ENCODE measurements around the gene RBM28. TPM values are rescaled to one million over a fixed set of nuclear protein-coding genes. Genes with fewer than 3 reads are reported as not detected.

Gene RBM28
- total RNA-seq, 1 experiment from 2014 or later, result 63.8 TPM

DNA sequence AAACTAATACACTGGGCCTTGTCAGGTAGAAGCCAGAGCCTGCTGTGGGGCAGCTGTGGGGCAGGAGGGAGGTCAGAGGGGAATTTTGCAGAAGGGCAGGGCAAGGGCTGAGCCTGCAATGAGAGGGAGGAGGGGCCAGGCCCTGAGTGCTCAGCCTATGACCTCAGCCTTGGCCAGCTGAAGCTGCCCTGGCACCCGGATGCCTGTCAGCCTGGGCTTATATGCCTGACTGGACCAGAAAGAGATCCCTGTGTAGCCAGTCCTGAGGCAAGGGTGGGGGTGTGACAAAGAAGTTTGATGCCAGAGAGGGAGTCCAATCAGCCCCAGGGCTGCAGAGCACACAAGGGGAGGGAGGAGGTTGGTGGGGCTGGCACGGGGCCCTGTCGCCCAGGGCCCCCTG is 40.1 kb upstream of the RBM28 start:
- Mint-ChIP-seq H3K4me3 (ENCODE audit: unreplicated experiment) (no peak overlapping the region), H3K27me3 (ENCODE audit: insufficient read depth, unreplicated experiment) (no peaks in the 10 kb centered on the region), H3K27ac (ENCODE audit: low read depth, unreplicated experiment) (no peak overlapping the region), H3K4me1 (ENCODE audit: insufficient read depth, unreplicated experiment) (peaks cover 17% of the 10 kb centered on the region), H3K36me3 (ENCODE audit: insufficient read depth, unreplicated experiment) (no peaks in the 10 kb centered on the region), H3K9me3 (ENCODE audit: unreplicated experiment) (no peaks in the 10 kb centered on the region)
- TF ChIP-seq, protein P1, sequence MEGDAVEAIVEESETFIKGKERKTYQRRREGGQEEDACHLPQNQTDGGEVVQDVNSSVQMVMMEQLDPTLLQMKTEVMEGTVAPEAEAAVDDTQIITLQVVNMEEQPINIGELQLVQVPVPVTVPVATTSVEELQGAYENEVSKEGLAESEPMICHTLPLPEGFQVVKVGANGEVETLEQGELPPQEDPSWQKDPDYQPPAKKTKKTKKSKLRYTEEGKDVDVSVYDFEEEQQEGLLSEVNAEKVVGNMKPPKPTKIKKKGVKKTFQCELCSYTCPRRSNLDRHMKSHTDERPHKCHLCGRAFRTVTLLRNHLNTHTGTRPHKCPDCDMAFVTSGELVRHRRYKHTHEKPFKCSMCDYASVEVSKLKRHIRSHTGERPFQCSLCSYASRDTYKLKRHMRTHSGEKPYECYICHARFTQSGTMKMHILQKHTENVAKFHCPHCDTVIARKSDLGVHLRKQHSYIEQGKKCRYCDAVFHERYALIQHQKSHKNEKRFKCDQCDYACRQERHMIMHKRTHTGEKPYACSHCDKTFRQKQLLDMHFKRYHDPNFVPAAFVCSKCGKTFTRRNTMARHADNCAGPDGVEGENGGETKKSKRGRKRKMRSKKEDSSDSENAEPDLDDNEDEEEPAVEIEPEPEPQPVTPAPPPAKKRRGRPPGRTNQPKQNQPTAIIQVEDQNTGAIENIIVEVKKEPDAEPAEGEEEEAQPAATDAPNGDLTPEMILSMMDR (IDR thresholded peaks at IDR 0.05; ENCODE audit: unreplicated experiment), result no peak
- peak; percentile 29 for DNase-seq (ENCODE audit: unreplicated experiment)
- ChIA-PET POLR2A (interaction anchor here (0.7 to 0.8 kb wide), 2 partner anchors 16 to 27 kb away, joined by 3 read pairs; no protein-coding TSS in a partner anchor), CTCF (interaction anchor here (0.6 to 14.9 kb wide), 6 partner anchors 15 to 84 kb away, joined by 3 to 372 read pairs (median 4); partner anchors contain the start of gene RBM28)
- intact Hi-C loops (cut with micrococcal nuclease), result loop anchor here (10.0 kb wide), 1 partner anchor 829 kb away; no protein-coding TSS in a partner anchor
- BruUV-seq (replicated peaks), result no TSS peak

DNA sequence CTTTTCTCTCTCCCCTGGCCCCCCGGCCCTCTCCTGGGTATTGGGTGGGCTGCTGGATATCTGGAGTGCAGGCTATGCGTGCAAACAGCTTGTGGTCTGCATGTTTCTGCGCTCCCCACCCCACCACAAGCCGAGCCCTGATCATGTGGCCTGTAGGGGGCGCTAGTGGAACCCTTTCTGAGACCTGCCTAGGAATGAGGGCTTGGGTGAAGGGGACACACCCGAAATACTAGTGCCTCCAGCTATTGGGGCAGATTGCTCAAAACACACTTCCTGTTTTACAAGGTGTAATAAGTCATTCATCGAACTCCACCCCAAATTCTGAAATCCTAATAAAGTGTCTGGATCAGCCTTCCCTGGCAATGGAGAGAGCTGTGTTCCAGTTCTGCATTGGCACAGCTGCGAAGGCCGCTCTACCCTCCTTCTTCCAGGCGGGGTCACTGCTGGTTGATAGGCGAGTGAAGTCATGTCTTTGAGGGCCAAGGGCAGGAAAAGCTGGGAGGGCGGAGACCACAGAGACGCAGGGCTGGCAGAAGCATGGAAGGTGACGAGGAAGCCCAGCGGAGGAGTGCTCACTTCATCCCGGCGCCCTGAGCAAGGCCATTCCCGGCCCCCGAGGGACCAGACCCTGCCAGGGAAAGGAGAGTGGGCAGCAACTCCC is 37.6 kb upstream of the RBM28 start:
- TF ChIP-seq, protein P1 (IDR thresholded peaks at IDR 0.05; ENCODE audit: unreplicated experiment), result peak; percentile 75
- intact Hi-C loops (cut with micrococcal nuclease), result loop anchor here (10.0 kb wide), 1 partner anchor 826 kb away; no protein-coding TSS in a partner anchor
- Mint-ChIP-seq H3K4me1 (ENCODE audit: insufficient read depth, unreplicated experiment) (peaks cover 11% of the 10 kb centered on the region), H3K36me3 (ENCODE audit: insufficient read depth, unreplicated experiment) (no peaks in the 10 kb centered on the region), H3K27ac (ENCODE audit: low read depth, unreplicated experiment) (no peak overlapping the region), H3K27me3 (ENCODE audit: insufficient read depth, unreplicated experiment) (no peaks in the 10 kb centered on the region), H3K9me3 (ENCODE audit: unreplicated experiment) (no peaks in the 10 kb centered on the region), H3K4me3 (ENCODE audit: unreplicated experiment) (no peak overlapping the region)
- BruUV-seq (replicated peaks), result no TSS peak
- POLR2A ChIA-PET, result interaction anchor here (1.0 to 1.3 kb wide), 3 partner anchors 15 to 37 kb away, joined by 3 to 7 read pairs (median 4); partner anchors contain the start of genes IMPDH1 and RBM28
- CTCF ChIA-PET, result interaction anchor here (0.6 to 14.9 kb wide), 17 partner anchors 8 to 626 kb away, joined by 3 to 372 read pairs (median 5); partner anchors contain the start of gene RBM28
- DNase-seq (ENCODE audit: unreplicated experiment), result peak; percentile 81

DNA sequence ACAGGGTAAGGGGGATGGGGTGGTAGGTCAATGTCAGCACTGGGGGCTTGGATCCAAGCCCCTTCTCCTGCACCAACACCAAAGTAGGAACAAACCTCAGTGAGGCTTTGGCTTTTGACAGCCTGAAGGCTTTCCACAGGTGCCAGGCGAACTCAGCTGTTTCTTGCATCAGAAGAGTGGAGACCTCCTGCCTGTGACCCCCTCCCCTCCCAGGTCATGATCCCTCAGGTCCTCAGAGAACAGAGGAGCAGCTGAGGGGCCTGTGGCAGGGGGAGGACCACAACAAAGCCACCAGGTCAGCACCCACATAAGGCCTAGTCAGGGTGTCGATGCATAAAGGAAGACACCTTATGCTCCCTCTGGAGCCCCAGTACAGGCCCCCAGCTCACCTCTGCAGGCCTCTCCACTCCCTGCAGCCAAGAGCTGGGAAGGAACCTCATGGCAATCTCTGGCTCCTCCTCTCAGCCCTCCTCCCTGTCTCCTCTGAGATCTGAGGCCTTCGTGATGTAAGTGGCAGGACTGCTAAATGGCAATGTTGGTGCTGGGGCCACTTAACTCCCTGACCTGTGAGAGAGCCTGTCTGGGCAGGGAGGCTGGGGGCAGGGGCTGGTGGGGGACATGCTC is 36.9 kb upstream of the RBM28 start:
- TF ChIP-seq, protein P1 (IDR thresholded peaks at IDR 0.05; ENCODE audit: unreplicated experiment), result no peak
- no TSS peak for BruUV-seq (replicated peaks)
- POLR2A ChIA-PET, result interaction anchor here (1.0 to 1.3 kb wide), 3 partner anchors 15 to 37 kb away, joined by 3 to 7 read pairs (median 4); partner anchors contain the start of genes IMPDH1 and RBM28
- Mint-ChIP-seq H3K4me1 (ENCODE audit: insufficient read depth, unreplicated experiment) (peaks cover 11% of the 10 kb centered on the region), H3K27me3 (ENCODE audit: insufficient read depth, unreplicated experiment) (no peaks in the 10 kb centered on the region), H3K4me3 (ENCODE audit: unreplicated experiment) (no peak overlapping the region), H3K27ac (ENCODE audit: low read depth, unreplicated experiment) (no peak overlapping the region), H3K9me3 (ENCODE audit: unreplicated experiment) (no peaks in the 10 kb centered on the region), H3K36me3 (ENCODE audit: insufficient read depth, unreplicated experiment) (no peaks in the 10 kb centered on the region)
- intact Hi-C loops (cut with micrococcal nuclease), result loop anchor here (10.0 kb wide), 1 partner anchor 826 kb away; no protein-coding TSS in a partner anchor
- CTCF ChIA-PET, result interaction anchor here (0.6 to 14.9 kb wide), 14 partner anchors 8 to 625 kb away, joined by 3 to 372 read pairs (median 7); partner anchors contain the start of gene RBM28
- no peak for DNase-seq (ENCODE audit: unreplicated experiment)

All from MCF 10A (cell line).